Frontal cortex (tissue), 4 donors: ENCODE measurements around the gene TH. TPM values are rescaled to one million over a fixed set of nuclear protein-coding genes. Genes with fewer than 3 reads are reported as not detected.
A peak's percentile ranks its signal among the peaks of the same experiment; 100 is the strongest.

ENCODE experiments used
- DNase-seq, 2 donors: peaks; one replicate each; pipeline ENCODE4 v3.0.0; 2012; ENCODE audit warnings: low spot score in 2 of 2
- FAIRE-seq: peaks from 2 replicates; lab custom pipeline; 2012; peaks lifted over from hg19 to GRCh38; lab: Jason Lieb, UNC
- total RNA-seq: library from RNA; depleted of rRNA; stranded (reverse); fragments of >200 nt; gene quantifications from one replicate; pipeline ENCODE4 v1.2.3, GENCODE V29; 2014
- donor health status: control.
- donor health status: control.
- donor health status: control.

Gene TH
- total RNA-seq, 1 donor from 2014 or later: 0.82 TPM

DNA sequence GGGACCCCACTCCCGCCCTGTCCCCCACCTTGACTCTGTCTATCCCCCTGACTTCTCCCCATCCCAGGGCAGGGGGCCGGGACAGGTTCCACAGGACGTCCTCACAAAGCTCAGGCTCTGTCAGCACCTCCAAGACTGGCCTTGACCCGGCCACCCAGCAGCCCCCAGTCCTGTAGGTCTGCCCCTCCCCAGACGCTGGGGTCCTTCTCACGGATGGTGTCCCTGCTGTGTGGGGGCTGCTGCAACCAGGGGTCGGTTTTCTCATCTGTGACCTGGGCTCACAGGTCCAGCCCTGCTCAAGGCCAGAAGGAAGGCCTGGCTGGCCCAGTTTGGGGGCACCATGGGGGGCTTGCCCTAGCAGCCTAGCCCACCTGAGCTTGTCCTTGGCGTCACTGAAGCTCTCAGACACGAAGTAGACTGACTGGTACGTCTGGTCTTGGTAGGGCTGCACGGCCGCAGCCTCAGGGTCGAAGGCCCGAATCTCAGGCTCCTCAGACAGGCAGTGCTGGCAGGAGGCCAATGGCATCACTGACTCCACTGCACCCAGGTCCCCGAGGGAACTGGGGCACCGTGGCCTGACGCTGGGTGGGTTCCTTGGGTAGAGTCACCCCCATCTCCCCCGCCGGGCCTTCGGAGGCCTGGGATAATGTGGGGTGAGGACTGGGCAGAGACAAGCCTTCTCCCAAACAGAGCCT lies 6.6 kb downstream of the TH start:
- no peak for FAIRE-seq
- DNase-seq: no peak

DNA sequence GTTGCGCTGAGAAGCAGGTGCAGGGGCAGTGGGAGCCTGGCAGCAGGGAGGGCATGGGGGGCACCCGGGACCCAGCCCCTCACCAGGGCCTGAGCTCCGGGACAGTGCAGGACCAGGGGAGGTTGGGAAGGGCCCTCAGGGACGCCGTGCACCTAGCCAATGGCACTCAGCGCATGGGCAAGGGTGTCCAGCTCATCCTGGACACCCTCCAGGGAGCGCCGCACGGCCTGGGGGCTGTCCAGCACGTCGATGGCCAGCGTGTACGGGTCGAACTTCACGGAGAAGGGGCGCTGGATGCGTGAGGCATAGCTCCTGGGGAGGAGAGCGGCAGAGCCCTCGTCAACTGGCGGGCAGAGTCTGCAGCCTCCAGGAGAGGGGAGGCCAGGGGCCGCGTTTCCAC lies 7.5 kb downstream of the TH start:
- no peak for DNase-seq

GRCh38 chr11:2163428-2163978 lies 8.1 kb downstream of the TH start:
- no peak for FAIRE-seq
- no peak for DNase-seq

More for the DNA sequence above, 7.5 kb downstream of the TH start:
- FAIRE-seq: no peak

GRCh38 chr11:2160736-2161259 lies 10.8 kb downstream of the TH start, which contains the start of gene INS:
TSS of gene INS (minus strand) at chr11:2161209. CDS start at chr11:2160971, 238 bp downstream.
- no peak for FAIRE-seq
- no peak for DNase-seq

DNA sequence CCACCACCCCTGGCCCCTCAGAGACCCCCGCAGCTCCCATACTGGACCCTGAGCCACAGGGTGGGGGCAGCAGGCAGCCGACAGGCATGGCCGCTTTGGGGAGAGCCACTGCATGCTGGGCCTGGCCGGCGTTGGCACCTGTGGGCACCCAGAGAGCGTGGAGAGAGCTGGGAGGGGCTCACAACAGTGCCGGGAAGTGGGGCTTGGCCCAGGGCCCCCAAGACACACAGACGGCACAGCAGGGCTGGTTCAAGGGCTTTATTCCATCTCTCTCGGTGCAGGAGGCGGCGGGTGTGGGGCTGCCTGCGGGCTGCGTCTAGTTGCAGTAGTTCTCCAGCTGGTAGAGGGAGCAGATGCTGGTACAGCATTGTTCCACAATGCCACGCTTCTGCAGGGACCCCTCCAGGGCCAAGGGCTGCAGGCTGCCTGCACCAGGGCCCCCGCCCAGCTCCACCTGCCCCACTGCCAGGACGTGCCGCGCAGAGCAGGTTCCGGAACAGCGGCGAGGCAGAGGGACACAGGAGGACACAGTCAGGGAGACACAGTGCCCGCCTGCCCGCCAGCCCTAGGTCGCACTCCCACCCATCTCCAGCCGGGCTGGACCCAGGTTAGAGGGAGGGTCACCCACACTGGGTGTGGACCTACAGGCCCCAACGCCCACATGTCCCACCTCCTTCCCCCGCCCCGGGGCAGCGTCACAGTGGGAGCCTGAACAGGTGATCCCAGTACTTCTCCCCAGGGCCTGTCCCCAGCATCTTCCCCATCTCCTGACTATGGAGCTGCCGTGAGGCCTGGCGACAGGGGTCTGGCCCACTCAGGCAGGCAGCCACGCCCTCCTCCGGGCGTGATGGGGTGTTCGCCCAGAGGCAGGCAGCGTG lies 11.8 kb downstream of the TH start:
- FAIRE-seq (no peak), DNase-seq (no peak)

GRCh38 chr11:2158966-2159365 lies 12.6 kb downstream of the TH start:
- DNase-seq (no peak), FAIRE-seq (no peak)

- FAIRE-seq: no peak
- no peak for DNase-seq
These were observed 13.3 kb downstream of the TH start for GRCh38 chr11:2158296-2158737.

GRCh38 chr11:2157294-2158040 lies 14.1 kb downstream of the TH start:
- DNase-seq (no peak), FAIRE-seq (no peak)

- peak; percentile 74 to 90 for DNase-seq
- no peak for FAIRE-seq
These were observed 15.0 kb downstream of the TH start for GRCh38 chr11:2156416-2157182.

GRCh38 chr11:2155511-2155910 lies 16.1 kb downstream of the TH start:
- no peak for FAIRE-seq

DNA sequence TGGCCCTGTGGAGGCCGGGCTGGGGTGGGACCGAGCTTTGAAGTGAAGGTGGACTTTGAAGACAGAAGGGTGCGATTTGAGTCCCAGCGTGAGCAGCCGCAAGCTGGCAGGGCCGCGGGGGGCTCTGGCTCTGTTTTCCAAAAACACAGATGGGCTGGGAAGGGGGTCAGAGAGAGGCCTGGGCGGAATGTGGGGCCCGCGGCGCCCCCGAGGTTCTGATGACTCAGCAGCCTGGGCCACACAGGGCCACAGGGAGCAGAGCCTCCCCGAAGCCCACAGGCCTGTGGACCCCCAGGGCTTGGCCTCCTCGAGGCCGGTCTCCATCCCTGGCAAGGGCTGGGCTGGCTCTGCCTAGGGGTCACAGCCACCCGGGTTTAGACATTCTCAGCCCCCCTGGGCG lies 16.7 kb downstream of the TH start:
- no peak for DNase-seq
- no peak for FAIRE-seq

More at GRCh38 chr11:2155511-2155910, 16.1 kb downstream of the TH start:
- no peak for DNase-seq

GRCh38 chr11:2154195-2154585 lies 17.4 kb downstream of the TH start:
- no peak for FAIRE-seq

GRCh38 chr11:2153581-2154194 lies 17.9 kb downstream of the TH start:
- DNase-seq (no peak), FAIRE-seq (no peak)

More at GRCh38 chr11:2154195-2154585, 17.4 kb downstream of the TH start:
- DNase-seq: no peak

GRCh38 chr11:2151500-2152257 lies 19.9 kb downstream of the TH start:
- DNase-seq: peak; percentile 84 to 87
- no peak for FAIRE-seq

DNA sequence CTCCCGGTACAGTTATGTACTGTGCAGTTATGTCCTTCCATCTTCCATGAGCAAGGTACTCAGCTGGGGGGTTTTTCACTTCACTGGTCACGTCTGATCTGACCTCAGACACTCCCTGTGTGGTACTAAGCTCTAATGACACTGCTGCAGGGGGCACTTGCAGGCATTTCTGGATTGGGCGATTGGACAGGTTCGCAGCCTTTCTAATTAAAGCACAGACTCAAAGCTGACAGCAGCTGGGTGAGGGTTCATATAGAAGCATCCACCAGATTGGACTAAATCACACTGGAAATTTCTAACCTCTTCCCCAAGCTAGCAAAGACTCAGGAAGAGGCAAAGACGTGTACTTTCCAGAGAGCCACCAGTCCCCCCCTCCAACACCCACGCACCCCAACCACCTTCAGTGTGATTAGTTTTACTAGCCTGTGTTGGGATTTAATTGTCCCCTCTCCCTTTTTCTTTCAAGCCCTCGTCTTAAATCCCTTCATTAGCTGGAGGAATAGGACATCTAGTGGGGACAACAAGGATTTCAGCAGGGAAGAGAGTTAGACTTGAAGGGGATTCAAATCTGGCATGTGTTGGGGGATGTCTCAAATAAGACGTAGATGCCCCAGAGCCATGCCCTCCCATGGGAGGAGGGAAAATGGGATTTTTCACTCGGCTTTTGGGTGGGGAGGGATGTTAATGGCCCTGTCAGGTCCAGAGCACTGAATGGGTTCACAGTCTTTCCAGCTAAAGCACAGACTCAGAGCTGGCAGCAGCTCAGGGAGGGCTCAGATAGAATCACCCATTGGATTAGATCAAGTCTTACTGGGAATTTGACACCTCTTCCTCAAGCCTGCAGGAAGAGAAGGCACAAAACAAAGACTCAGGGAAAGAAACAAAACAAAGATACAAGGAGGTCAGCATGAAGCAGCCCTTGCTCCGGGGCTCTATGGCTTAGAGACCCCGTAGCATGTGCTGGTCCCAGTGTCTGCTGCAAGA lies 21.5 kb downstream of the TH start:
- no peak for FAIRE-seq
- no peak for DNase-seq

GRCh38 chr11:2149460-2149859 lies 22.2 kb downstream of the TH start:
- DNase-seq: no peak
- no peak for FAIRE-seq

- DNase-seq (no peak), FAIRE-seq (no peak)
These were observed 23.0 kb downstream of the TH start for GRCh38 chr11:2148595-2148994.
